LNCaP clone FGC (cell line): ENCODE results near the gene TET3.

Experiments
- DNase-seq: peaks from one replicate; pipeline ENCODE4 v3.0.0-alpha.2; 2011; ENCODE audit warnings: low read depth
- H3K4me3 ChIP-seq: 2 replicates; pipeline ENCODE4 v1.5.1; 2011; ENCODE audit warnings: mild to moderate bottlenecking, low read depth, low read length, control low read depth
- TF ChIP-seq, protein P1 (sequence below): IDR thresholded peaks from 2 replicates; pipeline ENCODE4 v1.5.1; 2012; ENCODE audit warnings: mild to moderate bottlenecking; ENCODE audit not compliant: control insufficient read depth, insufficient read depth; ENCODE audit errors: extremely low read depth

Gene TET3

DNA sequence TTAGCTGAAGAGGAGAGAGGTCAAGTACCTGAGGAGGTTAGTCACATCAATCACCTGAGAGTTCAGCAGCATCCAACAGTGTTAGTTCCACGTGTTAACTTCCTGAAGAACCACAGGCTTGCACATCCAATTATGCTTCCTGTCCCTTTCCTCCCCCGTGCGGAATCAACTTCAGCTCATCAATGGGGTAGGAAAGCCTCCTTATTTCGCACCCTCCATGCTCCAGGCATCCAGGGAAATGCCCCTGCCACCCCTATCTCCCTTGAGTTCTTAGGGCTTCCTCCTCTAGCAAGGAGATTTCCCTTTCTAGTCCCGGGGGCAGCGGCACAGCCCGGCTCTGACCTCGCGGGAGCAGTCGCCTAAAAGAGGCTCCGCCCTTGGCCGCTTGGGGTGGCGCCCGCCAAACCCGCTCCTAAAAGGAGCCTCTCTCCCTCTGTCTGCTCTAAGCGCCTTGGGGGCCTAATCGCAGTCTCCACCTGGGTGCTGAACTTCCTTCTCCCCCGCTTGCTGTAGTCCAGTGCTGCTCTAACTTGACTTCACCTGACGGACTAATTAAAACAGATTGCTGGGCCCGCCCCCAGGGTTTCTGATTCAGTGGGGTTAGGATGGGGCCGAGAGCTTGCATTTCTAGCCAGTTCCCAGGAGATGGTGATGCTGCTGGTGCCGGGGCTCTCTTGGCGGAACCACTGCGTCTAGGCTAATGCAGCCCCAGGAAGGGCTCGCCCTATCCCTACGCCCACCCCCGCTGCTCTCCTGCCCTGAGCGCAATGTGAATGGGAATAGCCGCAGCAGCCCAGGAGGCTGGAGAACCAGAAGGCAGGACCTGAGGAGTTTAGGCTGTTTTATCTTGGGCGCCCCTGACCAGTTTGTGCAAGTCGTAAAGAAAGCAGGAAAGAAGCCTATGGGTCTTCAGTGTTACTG lies 3.4 kb upstream of the TET3 start:
- TF ChIP-seq, protein P1, sequence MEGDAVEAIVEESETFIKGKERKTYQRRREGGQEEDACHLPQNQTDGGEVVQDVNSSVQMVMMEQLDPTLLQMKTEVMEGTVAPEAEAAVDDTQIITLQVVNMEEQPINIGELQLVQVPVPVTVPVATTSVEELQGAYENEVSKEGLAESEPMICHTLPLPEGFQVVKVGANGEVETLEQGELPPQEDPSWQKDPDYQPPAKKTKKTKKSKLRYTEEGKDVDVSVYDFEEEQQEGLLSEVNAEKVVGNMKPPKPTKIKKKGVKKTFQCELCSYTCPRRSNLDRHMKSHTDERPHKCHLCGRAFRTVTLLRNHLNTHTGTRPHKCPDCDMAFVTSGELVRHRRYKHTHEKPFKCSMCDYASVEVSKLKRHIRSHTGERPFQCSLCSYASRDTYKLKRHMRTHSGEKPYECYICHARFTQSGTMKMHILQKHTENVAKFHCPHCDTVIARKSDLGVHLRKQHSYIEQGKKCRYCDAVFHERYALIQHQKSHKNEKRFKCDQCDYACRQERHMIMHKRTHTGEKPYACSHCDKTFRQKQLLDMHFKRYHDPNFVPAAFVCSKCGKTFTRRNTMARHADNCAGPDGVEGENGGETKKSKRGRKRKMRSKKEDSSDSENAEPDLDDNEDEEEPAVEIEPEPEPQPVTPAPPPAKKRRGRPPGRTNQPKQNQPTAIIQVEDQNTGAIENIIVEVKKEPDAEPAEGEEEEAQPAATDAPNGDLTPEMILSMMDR = no peak
- H3K4me3 ChIP-seq = no peak overlapping the region
- DNase-seq = no peak

DNA sequence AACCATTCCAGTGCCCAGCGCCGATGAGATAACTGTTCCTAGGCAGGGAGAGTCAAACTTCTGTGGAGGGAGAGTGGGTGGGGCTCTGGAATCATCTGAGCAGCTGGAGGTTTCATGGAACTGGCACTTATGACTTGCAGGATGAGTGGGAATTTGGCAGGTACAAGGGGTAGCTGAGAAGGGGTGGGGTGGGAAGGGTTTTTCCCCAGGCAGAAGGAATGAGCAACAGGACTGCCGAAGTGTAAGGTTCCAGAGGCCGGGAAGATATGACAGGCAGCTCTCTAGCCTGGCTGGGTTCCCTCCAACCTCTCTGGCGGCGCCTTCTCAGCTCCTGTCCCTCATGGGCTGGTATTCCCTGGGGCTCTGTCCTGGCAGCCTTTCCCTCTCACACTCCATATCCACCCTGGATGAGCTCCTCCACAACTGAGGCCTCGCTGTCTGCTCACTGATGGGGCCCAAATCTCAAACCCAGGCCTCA lies 2.5 kb upstream of the TET3 start:
- TF ChIP-seq, protein P1 = no peak
- no peak overlapping the region for H3K4me3 ChIP-seq
- no peak for DNase-seq

DNA sequence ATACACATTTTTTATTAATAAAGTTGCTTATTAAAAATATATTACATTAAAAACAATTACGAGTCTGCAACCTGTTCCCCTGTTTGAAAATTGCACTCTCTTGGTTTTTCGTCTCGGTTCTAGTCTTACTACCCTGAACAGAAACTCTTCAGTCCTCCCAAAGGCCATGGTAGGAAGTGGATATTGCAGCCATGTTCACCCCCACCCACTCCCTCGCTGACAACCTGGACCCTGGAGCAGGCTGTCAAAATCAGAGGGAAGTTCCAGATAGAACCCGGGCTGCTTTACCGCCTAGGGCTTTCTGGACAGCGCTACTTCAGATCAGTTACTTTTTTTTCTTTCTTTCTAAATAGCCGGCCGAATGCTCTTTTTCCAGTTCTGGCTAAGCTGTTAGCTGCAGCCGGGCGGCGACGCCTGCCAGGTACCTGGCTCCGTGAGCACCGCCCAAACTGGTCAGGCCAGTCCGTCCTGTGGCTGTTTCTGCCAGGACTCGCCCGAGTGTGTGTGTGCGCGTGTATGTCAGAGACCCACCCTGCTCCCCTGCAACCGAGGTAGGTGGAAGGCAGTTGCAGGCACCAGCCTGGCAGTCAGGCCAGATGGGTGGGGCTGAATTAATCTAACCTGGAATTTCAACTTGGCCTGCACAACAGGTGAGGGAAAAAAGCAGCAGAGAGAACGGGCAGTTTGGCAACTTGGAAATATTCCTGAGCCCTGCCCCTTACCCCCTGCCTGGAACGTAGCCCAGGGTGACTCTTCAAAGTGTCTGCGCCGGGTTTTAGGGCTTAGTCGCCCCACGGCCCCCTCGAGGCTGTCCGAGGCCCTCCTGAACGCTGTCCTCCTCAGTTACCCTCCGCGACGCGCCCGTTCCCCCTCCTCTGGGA lies 1.1 kb upstream of the TET3 start:
- peak; percentile 91 for DNase-seq
- TF ChIP-seq, protein P1 = no peak
- H3K4me3 ChIP-seq = peak overlapping the region; percentile 60

DNA sequence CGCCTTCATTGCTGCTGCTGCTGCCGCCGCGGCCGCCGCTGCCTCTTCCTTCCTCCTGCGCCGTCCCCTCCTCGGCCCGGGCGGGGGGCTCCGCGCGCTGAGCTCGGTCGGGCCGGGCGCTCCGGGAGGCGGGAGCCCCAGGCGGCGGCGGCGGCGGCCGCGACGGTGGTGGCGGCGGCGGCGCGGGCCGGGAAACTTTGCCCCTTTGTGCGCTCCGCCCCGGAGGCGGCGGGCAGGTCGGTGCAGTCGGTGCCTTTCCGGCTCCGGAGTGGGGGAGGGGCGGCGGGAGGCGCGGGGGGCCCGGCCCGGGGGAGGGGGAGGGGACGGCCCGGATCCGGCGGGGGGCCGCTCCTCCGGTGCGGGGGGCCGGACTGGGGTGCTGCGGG lies 205 bp downstream of the TET3 start:
- no peak overlapping the region; the same call in 1 of the 2 replicates for H3K4me3 ChIP-seq
- TF ChIP-seq, protein P1 = no peak
- DNase-seq = no peak

DNA sequence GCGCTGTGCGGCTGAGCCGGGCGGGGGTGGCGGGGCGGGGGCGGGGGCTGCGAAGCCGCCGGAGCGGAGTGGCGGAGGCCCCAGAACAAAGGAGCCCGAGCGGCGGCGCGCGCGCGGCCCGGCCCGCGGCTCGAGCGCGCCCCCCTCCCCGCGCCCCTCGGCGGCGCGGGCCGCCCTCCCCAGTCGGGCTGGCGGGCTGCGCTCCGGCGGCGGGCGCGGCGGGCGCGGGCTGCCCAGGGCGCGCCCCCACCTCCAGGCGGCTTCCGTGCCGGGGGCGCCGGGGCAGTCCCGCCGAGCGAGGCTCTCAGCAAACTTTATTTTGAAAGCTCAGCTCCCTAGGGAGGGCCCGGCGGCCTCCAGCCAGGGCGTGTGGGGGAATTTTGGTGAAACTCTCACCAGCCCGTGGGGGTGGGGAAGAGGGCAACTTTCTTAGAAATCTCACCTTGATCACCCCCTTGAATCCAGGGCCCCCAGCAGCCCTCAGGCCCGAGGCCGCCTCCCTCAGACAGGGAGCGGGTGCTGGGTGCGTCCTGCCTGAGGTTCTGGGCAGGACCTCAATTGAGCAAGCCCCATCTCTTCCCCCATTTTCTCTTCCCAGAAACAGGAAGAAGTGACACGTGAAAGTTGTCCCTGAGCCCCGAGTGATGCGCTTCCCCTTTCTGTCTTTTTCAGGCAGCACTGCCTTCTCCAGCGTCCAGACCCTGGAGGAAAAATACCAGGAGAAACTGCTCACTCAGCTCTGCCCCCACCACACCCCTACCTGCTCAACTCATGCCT lies 786 bp downstream of the TET3 start:
- TF ChIP-seq, protein P1 = no peak
- DNase-seq = no peak
- peak overlapping the region; percentile 54 for H3K4me3 ChIP-seq

DNA sequence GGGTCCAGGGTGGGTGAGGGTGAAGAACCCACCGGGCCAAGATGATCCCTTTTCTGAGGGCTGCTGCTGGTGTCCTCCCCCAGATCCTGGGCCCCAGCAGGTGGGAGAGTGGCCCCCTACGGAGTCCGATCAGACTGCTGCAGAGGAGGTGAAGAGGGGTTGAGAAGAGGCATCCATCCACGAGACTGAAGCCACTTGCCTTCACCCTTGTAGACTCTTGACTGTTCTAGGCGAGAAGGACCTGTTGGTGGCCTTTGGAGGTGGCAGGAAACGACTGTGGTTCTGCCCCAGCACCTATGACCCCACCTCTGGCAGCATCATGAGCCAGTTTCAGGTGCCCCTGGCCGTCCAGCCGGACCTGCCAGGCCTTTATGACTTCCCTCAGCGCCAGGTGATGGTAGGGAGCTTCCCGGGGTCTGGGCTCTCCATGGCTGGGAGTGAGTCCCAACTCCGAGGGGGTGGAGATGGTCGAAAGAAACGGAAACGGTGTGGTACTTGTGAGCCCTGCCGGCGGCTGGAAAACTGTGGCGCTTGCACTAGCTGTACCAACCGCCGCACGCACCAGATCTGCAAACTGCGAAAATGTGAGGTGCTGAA lies 1.5 kb downstream of the TET3 start:
- peak overlapping the region; percentile 54 for H3K4me3 ChIP-seq
- no peak for DNase-seq
- TF ChIP-seq, protein P1 = no peak
